GM18505 (cell line): ENCODE measurements around the gene CLDN24.

Experiments
- ATAC-seq: cut with Tn5 transposase; IDR thresholded peaks from one replicate; pipeline ENCODE4 v1.9.1; 2021; ENCODE audit not compliant: unreplicated experiment
- POLR2A ChIP-seq: IDR thresholded peaks from 4 replicates; pipeline ENCODE4 v1.6.1; 2011; ENCODE audit warnings: borderline replicate concordance; ENCODE audit not compliant: insufficient read depth, insufficient read length; ENCODE audit errors: extremely low read depth

Gene CLDN24

GRCh38 chr4:183321516-183321915 is 710 bp downstream of the CLDN24 start:
- no peak for TF ChIP-seq POLR2A
- ATAC-seq, result no peak

DNA sequence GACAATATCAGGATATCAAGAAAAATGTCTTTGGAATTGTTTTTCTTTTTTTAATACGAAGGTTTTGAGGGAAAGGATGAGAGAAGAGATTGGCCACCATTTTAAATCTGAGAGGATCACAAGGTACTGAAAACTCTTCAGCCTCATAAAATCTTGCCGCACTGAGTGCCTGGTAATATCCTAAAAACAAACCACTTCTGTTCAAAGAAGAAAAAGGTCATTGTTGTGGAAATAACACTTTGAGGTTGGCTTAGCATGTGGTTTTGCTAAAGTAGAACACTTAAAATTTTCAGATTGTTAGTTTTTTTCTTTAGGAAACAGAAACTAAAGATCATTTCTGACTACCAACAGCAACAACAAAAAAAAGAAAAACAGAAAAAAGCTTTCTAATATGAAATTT is 1.1 kb downstream of the CLDN24 start:
- TF ChIP-seq POLR2A, result no peak
- no peak for ATAC-seq

- ATAC-seq, result no peak
- TF ChIP-seq POLR2A, result no peak
Observed at GRCh38 chr4:183320211-183321059, 1.8 kb downstream of the CLDN24 start, which contains the start of gene CLDN22. Gene CLDN22, minus strand, starts transcription at chr4:183320276. Its CDS starts 58 bp downstream, at chr4:183320218.

- no peak for TF ChIP-seq POLR2A
- ATAC-seq, result no peak
Observed at GRCh38 chr4:183318656-183319055, 3.6 kb downstream of the CLDN24 start.

DNA sequence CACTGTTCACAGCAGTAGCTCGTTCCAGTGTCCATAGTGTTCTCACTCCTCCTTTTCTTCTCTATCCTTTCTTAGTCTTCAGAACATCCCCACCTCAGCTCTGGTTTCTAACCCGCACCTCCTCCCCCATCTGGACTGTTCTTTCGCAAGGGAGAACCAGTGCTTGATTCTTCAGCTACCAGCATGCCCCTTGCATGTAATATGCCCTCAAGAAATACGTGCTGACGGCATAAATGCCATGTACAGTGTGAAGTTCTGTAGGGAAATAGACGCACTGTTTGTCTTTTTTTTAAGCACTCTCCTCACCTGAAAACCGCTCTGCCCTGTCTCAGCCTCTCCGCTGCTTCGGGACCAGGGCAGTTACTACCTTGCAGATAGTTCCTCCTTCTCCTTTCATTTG is 7.4 kb downstream of the CLDN24 start:
- no peak for TF ChIP-seq POLR2A
- ATAC-seq, result no peak

DNA sequence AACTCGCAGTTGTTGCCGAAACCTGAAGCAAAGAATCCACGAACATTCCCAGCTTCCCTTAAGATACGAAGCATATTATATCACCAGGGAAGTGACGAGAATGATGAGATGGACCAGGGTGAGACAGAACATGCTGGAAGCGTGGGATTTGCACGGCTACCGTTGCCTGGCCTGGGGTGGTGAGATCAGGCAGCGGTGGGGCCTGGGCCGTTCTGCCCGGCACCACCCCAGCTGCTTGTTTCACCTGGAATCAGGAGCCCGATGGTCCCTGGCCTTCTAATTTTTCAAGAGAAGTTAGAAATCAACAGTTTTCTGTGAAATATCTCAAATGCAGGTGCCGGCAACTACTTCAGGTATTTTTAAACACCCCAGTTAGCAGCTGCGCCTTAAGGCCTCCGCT is 7.9 kb downstream of the CLDN24 start:
- TF ChIP-seq POLR2A, result no peak
- no peak for ATAC-seq

GRCh38 chr4:183312841-183313240 is 9.4 kb downstream of the CLDN24 start:
- no peak for ATAC-seq
- TF ChIP-seq POLR2A, result no peak

DNA sequence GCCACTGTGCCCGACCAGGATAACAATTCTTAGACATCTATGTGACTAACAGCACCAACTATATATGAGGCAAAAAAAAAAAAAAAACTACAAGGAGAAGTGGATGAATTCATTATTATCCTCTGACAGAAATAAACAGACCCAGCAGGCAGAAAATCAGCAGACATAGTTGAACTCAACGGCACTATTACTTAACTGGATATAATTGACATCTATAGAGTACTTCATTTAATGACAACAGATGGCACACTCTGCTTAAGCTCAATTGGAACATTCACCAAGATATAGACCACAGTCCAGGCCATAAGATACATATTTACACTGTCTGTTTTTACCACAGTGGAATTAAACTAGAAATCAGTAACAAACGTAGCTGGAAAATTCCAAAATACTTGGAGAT is 15.4 kb downstream of the CLDN24 start:
- no peak for TF ChIP-seq POLR2A
- ATAC-seq, result no peak

DNA sequence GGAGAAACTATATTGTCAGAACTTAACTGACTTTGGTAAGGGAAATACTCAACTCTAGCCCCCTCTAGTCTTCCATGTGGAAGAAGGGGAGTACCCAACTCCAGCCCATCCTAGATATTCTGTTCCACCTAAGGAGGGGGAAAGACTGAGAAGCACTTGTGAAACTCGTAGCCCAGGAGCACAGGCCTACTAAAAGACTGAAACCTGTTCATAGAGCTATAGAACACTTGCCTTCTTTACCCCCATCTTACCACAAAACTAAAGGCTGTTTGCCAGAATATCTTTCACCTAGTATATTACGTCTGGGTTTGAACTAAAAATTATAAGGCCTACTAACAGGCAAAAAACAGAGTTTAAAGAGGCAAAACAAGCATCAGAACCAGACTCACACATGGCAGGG is 17.7 kb downstream of the CLDN24 start:
- ATAC-seq, result no peak
- no peak for TF ChIP-seq POLR2A

- no peak for TF ChIP-seq POLR2A
- ATAC-seq, result no peak
Observed at GRCh38 chr4:183304067-183304466, 18.2 kb downstream of the CLDN24 start.

DNA sequence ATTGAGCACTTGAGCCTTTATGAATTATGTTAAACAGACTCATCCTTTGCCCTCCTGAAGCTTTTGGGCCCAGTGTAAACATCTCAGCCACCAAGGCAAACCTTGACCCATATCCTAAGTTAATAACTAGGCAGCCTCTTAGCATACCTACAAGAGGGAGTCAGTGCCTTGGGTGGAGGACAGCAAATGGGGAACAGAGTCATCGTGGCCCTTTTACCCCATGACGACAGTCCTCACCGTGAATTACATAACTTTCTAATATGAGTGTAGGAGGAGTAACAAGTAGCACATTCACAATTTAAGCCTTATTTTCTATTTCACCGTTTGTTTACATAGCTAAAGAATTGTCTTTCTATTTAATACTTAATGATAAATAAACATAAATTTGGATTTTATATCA is 18.9 kb downstream of the CLDN24 start:
- no peak for TF ChIP-seq POLR2A
- ATAC-seq, result no peak

DNA sequence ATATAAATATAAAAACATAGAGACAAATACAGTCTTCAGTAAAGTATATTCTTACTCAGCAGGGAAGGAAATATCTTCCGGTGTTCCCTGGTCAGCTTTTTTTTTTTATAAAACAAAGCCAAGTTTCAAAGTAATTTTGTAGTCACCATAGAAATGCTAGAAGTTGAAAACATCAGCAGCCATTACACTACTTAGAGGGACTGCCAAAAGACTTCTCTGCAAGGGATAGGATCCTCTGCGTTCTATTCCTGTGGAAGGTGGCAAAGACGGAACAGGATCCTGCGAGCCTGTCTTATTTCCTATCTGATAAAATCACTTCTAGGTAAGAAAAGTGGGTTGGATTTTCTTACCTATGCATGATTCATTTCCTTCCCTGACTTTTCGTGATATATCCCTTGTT is 21.6 kb downstream of the CLDN24 start:
- TF ChIP-seq POLR2A, result no peak
- ATAC-seq, result no peak

DNA sequence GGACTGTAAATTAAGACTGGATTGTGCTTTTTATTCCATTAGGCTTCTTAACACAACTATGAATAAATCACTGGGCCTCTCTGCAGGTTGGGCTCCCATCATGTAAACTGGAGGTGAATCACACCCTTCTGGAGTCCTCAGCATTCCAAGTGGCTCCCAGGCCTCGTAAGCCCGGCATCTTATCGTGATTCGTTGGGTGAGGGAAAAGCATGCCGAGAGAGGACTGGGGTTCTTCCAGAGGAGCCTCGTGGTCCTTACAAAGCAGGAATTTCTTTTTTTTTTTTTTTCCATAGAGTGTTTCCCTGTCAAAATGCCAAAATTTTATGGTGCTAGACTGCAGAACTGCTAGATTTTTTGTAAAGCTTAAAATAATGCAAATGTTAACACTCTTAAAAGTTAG is 22.2 kb downstream of the CLDN24 start:
- no peak for ATAC-seq
- no peak for TF ChIP-seq POLR2A

DNA sequence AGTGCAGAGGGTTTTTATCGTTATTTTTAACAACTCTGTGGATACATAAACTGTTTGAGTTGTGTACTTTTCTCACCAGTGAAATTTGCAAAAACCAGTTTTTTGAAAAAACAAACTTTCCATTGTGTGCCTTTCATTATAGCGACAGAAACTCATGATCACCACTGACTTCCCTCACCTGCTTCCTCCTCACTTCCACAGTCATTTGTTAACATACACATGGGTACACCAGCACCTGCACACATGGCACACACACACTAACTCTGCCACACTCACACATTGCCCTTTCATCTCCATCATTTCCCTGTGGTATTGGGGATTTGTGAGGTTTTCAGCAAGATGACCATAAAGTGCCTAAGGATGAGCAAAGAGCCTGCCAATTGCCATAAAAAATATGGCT is 22.8 kb downstream of the CLDN24 start:
- no peak for TF ChIP-seq POLR2A
- ATAC-seq, result no peak
